IMR-90 (cell line): Measurements from ENCODE around the gene AP2A1.

ENCODE experiments used
- CTCF ChIP-seq: conservative IDR thresholded peaks from 2 replicates; pipeline ENCODE4 v1.5.1; 2012; ENCODE audit warnings: mild to moderate bottlenecking, low read depth, low read length, improper control_type of control experiment
- MAFK ChIP-seq: IDR thresholded peaks from 2 replicates; pipeline ENCODE4 v1.6.1; 2012; ENCODE audit warnings: low read depth, low read length, improper control_type of control experiment
- POLR2A ChIP-seq: IDR thresholded peaks from 2 replicates; pipeline ENCODE4 v1.6.1; 2012; ENCODE audit warnings: mild to moderate bottlenecking, low read depth, low read length

- TF ChIP-seq MAFK (no peak), POLR2A (no peak), CTCF (no peak)
These were observed 40.5 kb downstream of the AP2A1 start for GRCh38 chr19:49807058-49807903.
